Esophagus muscularis mucosa (tissue), 4 donors: ENCODE measurements around the gene TECTA.

Source experiments
- CTCF ChIP-seq, 3 experiments: fragments of 200-600 bp in 2 of 3; fragments of 450-650 bp in 1 of 3; sonication (generic) in 2 of 3; IDR thresholded peaks; one replicate each; pipeline ENCODE4 v1.5.1; 2017 to 2019; ENCODE audit warnings: antibody characterized with exemption in 3 of 3, mild to moderate bottlenecking in 2 of 3, moderate library complexity in 1 of 3
- EP300 ChIP-seq: sonication (generic); formaldehyde crosslinking; IDR thresholded peaks from one replicate; pipeline ENCODE4 v1.6.1; 2017; ENCODE audit warnings: antibody characterized with exemption
- POLR2A ChIP-seq: fragments of 450-650 bp; IDR thresholded peaks from one replicate; pipeline ENCODE4 v1.6.1; 2017; ENCODE audit warnings: antibody characterized with exemption, moderate library complexity, mild to moderate bottlenecking, low read depth
- POLR2AphosphoS5 ChIP-seq, 2 donors: sonication (generic); formaldehyde crosslinking; IDR thresholded peaks; one replicate each; pipeline ENCODE4 v1.6.1; 2017; ENCODE audit warnings: antibody characterized with exemption in 2 of 2

- TF ChIP-seq POLR2AphosphoS5 (IDR thresholded peaks at IDR 0.05), result no peak
- no peak for TF ChIP-seq POLR2A
- no peak for TF ChIP-seq CTCF (IDR thresholded peaks at IDR 0.05)
- TF ChIP-seq EP300, result no peak
Measured at GRCh38 chr11:121238956-121239355, 137.9 kb downstream of the TECTA start.
